ENCODE measurements around the gene SERINC4.
"Not testable (repeated sequence)": the region's sequence is repeated elsewhere in the genome, so short reads cannot be mapped to it uniquely, and the experiment has no call there.

The SERINC4 gene

DNA sequence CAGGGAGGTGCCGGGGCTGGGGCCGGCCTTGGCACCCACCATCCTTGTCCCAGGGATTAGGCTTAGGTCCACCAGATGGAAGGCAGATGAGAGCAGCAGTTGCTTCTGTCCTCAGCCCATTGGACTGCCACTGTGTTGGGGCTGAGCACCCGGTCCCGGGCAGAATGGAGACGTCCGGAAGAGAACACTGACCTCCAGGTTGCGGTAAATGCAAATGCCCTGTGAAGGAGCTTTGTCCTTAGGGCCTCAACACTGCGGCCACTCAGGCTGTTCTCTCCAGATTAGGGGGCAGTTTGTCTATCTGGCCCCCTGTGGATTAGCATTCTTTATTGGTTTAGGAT is at the start of gene SERINC4:
Gene SERINC4 (minus strand): TSS at position 276 of the 341 bp plus-strand sequence. CDS start 234 bp downstream, at position 42.
- H3K79me2 ChIP-seq (ENCODE audit: control insufficient read depth, insufficient read depth, low read length, unreplicated experiment) = peaks cover 24% of the 10 kb centered on the region
- H3K4me1 ChIP-seq (ENCODE audit: control insufficient read depth, insufficient read depth, low read length, unreplicated experiment) = peaks cover 18% of the 10 kb centered on the region
- peaks cover 44% of the 10 kb centered on the region for H3K36me3 ChIP-seq (ENCODE audit: insufficient read depth, low read length)
- H3K27ac ChIP-seq (ENCODE audit: low read depth, low read length) = peak within 1 kb of the TSS; percentile 50
- peak within 1 kb of the TSS; percentile 35 for H2AFZ ChIP-seq (ENCODE audit: low read length, unreplicated experiment)
- peak within 1 kb of the TSS; percentile 87 for H3K4me3 ChIP-seq (ENCODE audit: low read depth, low read length)
- no peaks in the 10 kb centered on the region for H3K27me3 ChIP-seq (ENCODE audit: insufficient read depth, low read length)

GRCh38 chr15:43845421-43845820 is 45.4 kb upstream of the SERINC4 start:
- Histone ChIP-seq H3K79me2 (ENCODE audit: control insufficient read depth, insufficient read depth, low read length, unreplicated experiment) (no peaks in the 10 kb centered on the region), H3K27ac (ENCODE audit: low read depth, low read length) (peak overlapping the region; percentile 34; the same call in 1 of the 2 replicates), H3K4me3 (ENCODE audit: low read depth, low read length) (no peak overlapping the region), H3K4me1 (ENCODE audit: control insufficient read depth, insufficient read depth, low read length, unreplicated experiment) (no peaks in the 10 kb centered on the region), H2AFZ (ENCODE audit: low read length, unreplicated experiment) (no peak overlapping the region), H3K27me3 (ENCODE audit: insufficient read depth, low read length) (no peaks in the 10 kb centered on the region), H3K36me3 (ENCODE audit: insufficient read depth, low read length) (peaks cover 21% of the 10 kb centered on the region)

GRCh38 chr15:43832485-43832884 is 32.5 kb upstream of the SERINC4 start:
- Histone ChIP-seq H3K36me3 (ENCODE audit: insufficient read depth, low read length) (peaks cover 20% of the 10 kb centered on the region), H3K79me2 (ENCODE audit: control insufficient read depth, insufficient read depth, low read length, unreplicated experiment) (peaks cover 38% of the 10 kb centered on the region)
- H3K27me3 ChIP-seq (ENCODE audit: insufficient read depth, low read length); H3K4me1 ChIP-seq (ENCODE audit: control insufficient read depth, insufficient read depth, low read length, unreplicated experiment); H3K4me3 ChIP-seq (ENCODE audit: low read depth, low read length); H2AFZ ChIP-seq (ENCODE audit: low read length, unreplicated experiment); H3K27ac ChIP-seq (ENCODE audit: low read depth, low read length): not testable (repeated sequence)

GRCh38 chr15:43831519-43832052 is 31.6 kb upstream of the SERINC4 start:
- H3K27me3 ChIP-seq (ENCODE audit: insufficient read depth, low read length); H3K27ac ChIP-seq (ENCODE audit: low read depth, low read length); H3K4me1 ChIP-seq (ENCODE audit: control insufficient read depth, insufficient read depth, low read length, unreplicated experiment); H3K4me3 ChIP-seq (ENCODE audit: low read depth, low read length); H2AFZ ChIP-seq (ENCODE audit: low read length, unreplicated experiment): not testable (repeated sequence)
- Histone ChIP-seq H3K79me2 (ENCODE audit: control insufficient read depth, insufficient read depth, low read length, unreplicated experiment) (peaks cover 43% of the 10 kb centered on the region), H3K36me3 (ENCODE audit: insufficient read depth, low read length) (peaks cover 14% of the 10 kb centered on the region)

DNA sequence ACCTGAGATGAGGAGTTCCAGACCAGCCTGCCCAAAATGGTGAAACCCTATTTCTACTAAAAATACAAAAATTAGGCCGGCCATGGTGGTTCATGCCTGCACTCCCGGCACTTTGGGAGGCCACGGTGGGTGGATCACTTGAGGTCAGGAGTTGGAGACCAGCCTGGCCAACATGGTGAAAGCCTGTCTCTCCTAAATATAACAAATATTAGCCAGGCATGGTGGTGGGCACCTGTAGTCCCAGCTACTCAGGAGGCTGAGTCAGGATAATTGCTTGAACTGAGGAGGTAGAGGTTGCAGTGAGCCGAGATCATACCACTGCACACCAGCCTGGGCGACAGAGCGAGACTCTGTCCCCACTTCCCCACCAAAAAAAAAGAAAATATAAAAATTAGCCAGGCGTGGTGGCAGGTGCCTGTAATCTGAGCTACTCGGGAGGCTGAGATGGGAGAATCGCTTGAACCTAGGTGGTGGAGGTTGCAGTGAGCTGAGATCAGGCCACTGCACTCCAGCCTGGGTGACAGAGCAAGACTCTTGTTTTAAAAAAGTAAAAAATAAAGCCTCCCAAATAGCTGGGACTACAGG is 30.8 kb upstream of the SERINC4 start:
- not testable (repeated sequence) for H3K27me3 ChIP-seq (ENCODE audit: insufficient read depth, low read length); H3K36me3 ChIP-seq (ENCODE audit: insufficient read depth, low read length); H3K4me3 ChIP-seq (ENCODE audit: low read depth, low read length); H2AFZ ChIP-seq (ENCODE audit: low read length, unreplicated experiment); H3K27ac ChIP-seq (ENCODE audit: low read depth, low read length)
- peaks cover 48% of the 10 kb centered on the region for H3K79me2 ChIP-seq (ENCODE audit: control insufficient read depth, insufficient read depth, low read length, unreplicated experiment)
- H3K4me1 ChIP-seq (ENCODE audit: control insufficient read depth, insufficient read depth, low read length, unreplicated experiment) = peaks cover 11% of the 10 kb centered on the region

DNA sequence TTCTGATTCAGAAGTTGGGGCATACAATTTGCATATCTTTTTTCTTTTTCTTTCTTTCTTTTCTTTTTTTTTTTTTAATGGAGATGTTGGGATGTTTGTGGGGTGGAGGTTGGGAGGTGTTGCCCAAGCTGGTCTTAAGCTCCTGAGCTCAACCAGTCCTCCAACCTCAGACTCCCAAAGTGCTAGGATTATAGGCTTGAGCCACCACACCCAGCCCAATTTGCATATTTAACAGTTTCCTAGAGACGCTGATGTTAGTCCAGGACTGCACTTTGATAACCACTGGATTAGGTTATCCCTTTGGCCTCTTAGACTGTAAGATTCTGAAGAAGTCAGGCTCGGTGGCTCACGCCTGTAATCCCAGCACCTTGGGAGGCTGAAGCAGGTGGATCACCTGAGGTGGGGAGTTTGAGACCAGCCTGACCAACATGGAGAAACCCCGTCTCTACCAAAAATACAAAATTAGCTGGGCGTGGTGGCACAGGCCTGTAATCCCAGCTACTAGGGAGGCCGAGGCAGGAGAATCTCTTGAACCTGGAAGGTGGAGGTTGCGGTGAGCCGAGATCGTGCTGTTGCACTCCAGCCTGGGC is 30.0 kb upstream of the SERINC4 start:
- H3K27ac ChIP-seq (ENCODE audit: low read depth, low read length); H2AFZ ChIP-seq (ENCODE audit: low read length, unreplicated experiment); H3K36me3 ChIP-seq (ENCODE audit: insufficient read depth, low read length); H3K4me3 ChIP-seq (ENCODE audit: low read depth, low read length); H3K27me3 ChIP-seq (ENCODE audit: insufficient read depth, low read length): not testable (repeated sequence)
- Histone ChIP-seq H3K4me1 (ENCODE audit: control insufficient read depth, insufficient read depth, low read length, unreplicated experiment) (peaks cover 11% of the 10 kb centered on the region), H3K79me2 (ENCODE audit: control insufficient read depth, insufficient read depth, low read length, unreplicated experiment) (peaks cover 48% of the 10 kb centered on the region)

DNA sequence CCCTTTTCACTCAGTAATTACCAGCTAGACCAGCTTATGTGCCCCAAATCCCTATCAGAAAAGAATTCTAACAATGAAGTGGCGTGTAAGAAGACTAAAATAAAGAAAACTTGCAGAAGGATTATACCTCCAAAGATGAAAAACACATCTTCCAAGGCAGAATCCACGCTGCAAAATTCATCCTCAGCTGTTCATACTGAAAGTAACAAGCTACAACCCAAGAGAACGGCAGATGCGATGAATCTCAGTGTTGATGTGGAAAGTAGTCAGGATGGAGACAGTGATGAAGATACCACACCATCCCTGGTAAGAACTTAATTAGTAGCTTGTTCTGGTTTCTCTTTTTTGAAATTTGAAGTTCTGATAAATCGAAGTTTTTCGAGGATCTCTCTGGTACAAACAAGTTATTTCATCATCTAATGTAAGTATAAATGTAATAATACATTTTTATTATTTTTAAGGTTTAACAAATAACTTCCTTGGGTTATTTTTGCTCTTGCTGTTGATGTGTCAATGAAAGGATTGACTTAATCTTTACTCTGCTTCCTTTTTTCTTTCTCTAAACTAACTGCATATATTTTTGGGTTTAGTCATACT is 28.1 kb upstream of the SERINC4 start:
- H3K4me3 ChIP-seq (ENCODE audit: low read depth, low read length) = peak overlapping the region; percentile 81
- H3K27me3 ChIP-seq (ENCODE audit: insufficient read depth, low read length) = no peaks in the 10 kb centered on the region
- peaks cover 56% of the 10 kb centered on the region for H3K79me2 ChIP-seq (ENCODE audit: control insufficient read depth, insufficient read depth, low read length, unreplicated experiment)
- H3K36me3 ChIP-seq (ENCODE audit: insufficient read depth, low read length) = no peaks in the 10 kb centered on the region; the same call in 1 of the 2 replicates
- H3K4me1 ChIP-seq (ENCODE audit: control insufficient read depth, insufficient read depth, low read length, unreplicated experiment) = peaks cover 15% of the 10 kb centered on the region
- H3K27ac ChIP-seq (ENCODE audit: low read depth, low read length) = no peak overlapping the region; the same call in 1 of the 2 replicates
- no peak overlapping the region for H2AFZ ChIP-seq (ENCODE audit: low read length, unreplicated experiment)

GRCh38 chr15:43826508-43827341 is 26.7 kb upstream of the SERINC4 start, which contains the start of gene WDR76:
TSS of gene WDR76 (plus strand) at chr15:43827002. CDS start at chr15:43827033, 31 bp downstream.
- peak within 1 kb of the TSS; percentile 81 for H3K4me3 ChIP-seq (ENCODE audit: low read depth, low read length)
- H3K4me1 ChIP-seq (ENCODE audit: control insufficient read depth, insufficient read depth, low read length, unreplicated experiment) = peaks cover 20% of the 10 kb centered on the region
- peak within 1 kb of the TSS; percentile 66 for H3K27ac ChIP-seq (ENCODE audit: low read depth, low read length)
- H3K27me3 ChIP-seq (ENCODE audit: insufficient read depth, low read length) = no peaks in the 10 kb centered on the region
- H3K36me3 ChIP-seq (ENCODE audit: insufficient read depth, low read length) = no peaks in the 10 kb centered on the region
- H3K79me2 ChIP-seq (ENCODE audit: control insufficient read depth, insufficient read depth, low read length, unreplicated experiment) = peaks cover 65% of the 10 kb centered on the region
- H2AFZ ChIP-seq (ENCODE audit: low read length, unreplicated experiment) = peak within 1 kb of the TSS; percentile 57

- Histone ChIP-seq H3K79me2 (ENCODE audit: control insufficient read depth, insufficient read depth, low read length, unreplicated experiment) (peaks cover 67% of the 10 kb centered on the region), H3K36me3 (ENCODE audit: insufficient read depth, low read length) (no peaks in the 10 kb centered on the region), H3K4me1 (ENCODE audit: control insufficient read depth, insufficient read depth, low read length, unreplicated experiment) (peaks cover 23% of the 10 kb centered on the region), H3K27me3 (ENCODE audit: insufficient read depth, low read length) (no peaks in the 10 kb centered on the region), H2AFZ (ENCODE audit: low read length, unreplicated experiment) (peak overlapping the region; percentile 1), H3K27ac (ENCODE audit: low read depth, low read length) (peak overlapping the region; percentile 66; the same call in 1 of the 2 replicates), H3K4me3 (ENCODE audit: low read depth, low read length) (peak overlapping the region; percentile 81)
Observed at GRCh38 chr15:43826029-43826507, 26.0 kb upstream of the SERINC4 start.

- H3K4me3 ChIP-seq (ENCODE audit: low read depth, low read length); H3K36me3 ChIP-seq (ENCODE audit: insufficient read depth, low read length); H3K27me3 ChIP-seq (ENCODE audit: insufficient read depth, low read length); H2AFZ ChIP-seq (ENCODE audit: low read length, unreplicated experiment): not testable (repeated sequence)
- Histone ChIP-seq H3K79me2 (ENCODE audit: control insufficient read depth, insufficient read depth, low read length, unreplicated experiment) (peaks cover 70% of the 10 kb centered on the region), H3K27ac (ENCODE audit: low read depth, low read length) (peak overlapping the region; percentile 89; the same call in 1 of the 2 replicates), H3K4me1 (ENCODE audit: control insufficient read depth, insufficient read depth, low read length, unreplicated experiment) (peaks cover 23% of the 10 kb centered on the region)
Observed at GRCh38 chr15:43825305-43825704, 25.3 kb upstream of the SERINC4 start.
